ENCODE results near the gene ASIC3.

The ASIC3 gene

DNA sequence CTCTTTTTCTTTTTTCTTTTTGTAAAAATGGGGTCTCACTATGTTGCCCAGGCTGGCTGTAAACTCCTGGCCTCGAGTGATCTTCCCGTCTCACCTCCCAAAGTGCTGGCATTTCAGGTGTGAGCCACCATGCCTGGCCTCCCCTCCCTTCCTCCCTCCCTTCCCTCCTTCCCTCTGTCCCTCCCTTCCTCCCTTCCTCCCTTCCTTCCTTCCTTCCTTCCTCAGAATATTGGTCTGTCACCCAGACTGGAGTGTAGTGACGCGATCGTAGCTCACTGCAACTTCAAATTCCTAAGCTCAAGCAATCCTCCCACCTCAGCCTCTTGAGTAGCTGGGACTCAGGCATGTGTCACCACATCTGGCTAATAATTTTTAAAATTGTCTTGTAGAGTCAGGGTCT is 46.3 kb downstream of the ASIC3 start:
- no peak overlapping the region for H2AFZ ChIP-seq (ENCODE audit: low read length)
- H3K4me2 ChIP-seq (ENCODE audit: low read depth, low read length), result no peak overlapping the region
- no peak for DNase-seq
- no peaks in the 10 kb centered on the region for H3K36me3 ChIP-seq (replicated peaks; ENCODE audit: insufficient read depth, low read length)
- H3K4me3 ChIP-seq (ENCODE audit: low read length), result no peak overlapping the region
- H3K27me3 ChIP-seq (replicated peaks; ENCODE audit: insufficient read depth, low read length), result no peaks in the 10 kb centered on the region
- no peaks in the 10 kb centered on the region for H3K9me3 ChIP-seq (replicated peaks; ENCODE audit: insufficient read depth, low read length)
- H3F3A ChIP-seq (ENCODE audit: insufficient read depth, low read length), result no peaks in the 10 kb centered on the region
- peaks cover 15% of the 10 kb centered on the region; the same call in 1 of the 2 replicates for H4K20me1 ChIP-seq (ENCODE audit: insufficient read depth, low read length)
- H3K9me2 ChIP-seq (replicated peaks; ENCODE audit: insufficient read depth, low read length), result no peaks in the 10 kb centered on the region
- TF ChIP-seq EZH2 (optimal IDR thresholded peaks at IDR 0.05; ENCODE audit: low read depth, low read length) (no peak), EZH2phosphoT487 (IDR thresholded peaks at IDR 0.05; ENCODE audit: low read length) (no peak)
- TF ChIP-seq, protein P1, sequence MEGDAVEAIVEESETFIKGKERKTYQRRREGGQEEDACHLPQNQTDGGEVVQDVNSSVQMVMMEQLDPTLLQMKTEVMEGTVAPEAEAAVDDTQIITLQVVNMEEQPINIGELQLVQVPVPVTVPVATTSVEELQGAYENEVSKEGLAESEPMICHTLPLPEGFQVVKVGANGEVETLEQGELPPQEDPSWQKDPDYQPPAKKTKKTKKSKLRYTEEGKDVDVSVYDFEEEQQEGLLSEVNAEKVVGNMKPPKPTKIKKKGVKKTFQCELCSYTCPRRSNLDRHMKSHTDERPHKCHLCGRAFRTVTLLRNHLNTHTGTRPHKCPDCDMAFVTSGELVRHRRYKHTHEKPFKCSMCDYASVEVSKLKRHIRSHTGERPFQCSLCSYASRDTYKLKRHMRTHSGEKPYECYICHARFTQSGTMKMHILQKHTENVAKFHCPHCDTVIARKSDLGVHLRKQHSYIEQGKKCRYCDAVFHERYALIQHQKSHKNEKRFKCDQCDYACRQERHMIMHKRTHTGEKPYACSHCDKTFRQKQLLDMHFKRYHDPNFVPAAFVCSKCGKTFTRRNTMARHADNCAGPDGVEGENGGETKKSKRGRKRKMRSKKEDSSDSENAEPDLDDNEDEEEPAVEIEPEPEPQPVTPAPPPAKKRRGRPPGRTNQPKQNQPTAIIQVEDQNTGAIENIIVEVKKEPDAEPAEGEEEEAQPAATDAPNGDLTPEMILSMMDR (IDR thresholded peaks at IDR 0.05; ENCODE audit: low read length), result no peak
- peaks cover 95% of the 10 kb centered on the region for H3K79me2 ChIP-seq (ENCODE audit: low read length)
- no peak overlapping the region for H3K9ac ChIP-seq (ENCODE audit: low read length)
- H3K4me1 ChIP-seq (ENCODE audit: low read length), result no peaks in the 10 kb centered on the region
- no peak overlapping the region for H3K27ac ChIP-seq (ENCODE audit: low read length)

DNA sequence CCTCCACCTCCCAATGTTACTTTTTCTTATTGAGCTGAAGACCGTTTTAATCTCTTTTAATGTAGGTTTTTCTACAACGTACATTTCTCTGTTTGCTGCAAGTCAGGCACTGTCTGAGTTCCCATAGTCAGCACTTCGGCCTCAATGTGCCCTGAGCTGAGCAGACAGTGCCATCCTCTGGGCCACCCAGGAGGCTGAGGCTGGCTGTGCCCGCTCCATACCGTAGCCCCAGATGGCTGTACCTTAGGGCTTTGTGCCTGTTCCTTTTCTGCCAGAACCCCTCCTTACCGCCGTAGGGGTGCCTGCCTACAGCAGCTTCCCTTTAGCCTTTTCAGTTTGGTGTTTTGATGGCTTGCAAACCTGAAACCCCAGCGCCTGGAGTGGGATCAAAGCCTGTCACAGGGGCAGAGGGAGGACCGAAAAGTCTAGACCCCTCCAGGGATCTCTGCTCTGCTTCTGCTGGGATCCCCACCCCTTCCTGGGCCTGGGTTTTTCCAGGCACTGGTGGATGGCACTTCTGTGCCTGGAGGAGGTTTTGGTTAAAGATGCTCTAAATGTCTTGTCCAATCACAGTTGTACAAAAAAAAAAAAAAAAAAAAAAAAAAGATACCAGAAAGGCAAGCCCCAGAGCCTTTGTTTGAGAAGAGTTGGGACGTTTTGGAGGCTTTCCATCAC is 46.9 kb downstream of the ASIC3 start:
- Histone ChIP-seq H3K27me3 (replicated peaks; ENCODE audit: insufficient read depth, low read length) (no peaks in the 10 kb centered on the region), H3K9me3 (replicated peaks; ENCODE audit: insufficient read depth, low read length) (no peaks in the 10 kb centered on the region), H2AFZ (ENCODE audit: low read length) (no peak overlapping the region), H3K79me2 (ENCODE audit: low read length) (peaks cover 95% of the 10 kb centered on the region), H3K36me3 (replicated peaks; ENCODE audit: insufficient read depth, low read length) (no peaks in the 10 kb centered on the region), H3K9me2 (replicated peaks; ENCODE audit: insufficient read depth, low read length) (no peaks in the 10 kb centered on the region), H3K4me3 (ENCODE audit: low read length) (no peak overlapping the region), H3K4me2 (ENCODE audit: low read depth, low read length) (no peak overlapping the region), H3K27ac (ENCODE audit: low read length) (no peak overlapping the region), H3F3A (ENCODE audit: insufficient read depth, low read length) (no peaks in the 10 kb centered on the region), H4K20me1 (ENCODE audit: insufficient read depth, low read length) (0 out of 2 replicates have a peak, but pooled peaks cover 13% of the 10 kb centered on the region), H3K4me1 (ENCODE audit: low read length) (no peaks in the 10 kb centered on the region), H3K9ac (ENCODE audit: low read length) (no peak overlapping the region)
- TF ChIP-seq EZH2 (optimal IDR thresholded peaks at IDR 0.05; ENCODE audit: low read depth, low read length), result no peak
- no peak for TF ChIP-seq EZH2phosphoT487 (IDR thresholded peaks at IDR 0.05; ENCODE audit: low read length)
- TF ChIP-seq, protein P1 (IDR thresholded peaks at IDR 0.05; ENCODE audit: low read length), result no peak
- no peak for DNase-seq

GRCh38 chr7:151095828-151096475 is 47.6 kb downstream of the ASIC3 start:
- Histone ChIP-seq H3K9me2 (replicated peaks; ENCODE audit: insufficient read depth, low read length) (no peaks in the 10 kb centered on the region), H3K27me3 (replicated peaks; ENCODE audit: insufficient read depth, low read length) (no peaks in the 10 kb centered on the region), H3K27ac (ENCODE audit: low read length) (no peak overlapping the region), H3K4me1 (ENCODE audit: low read length) (no peaks in the 10 kb centered on the region), H3K36me3 (replicated peaks; ENCODE audit: insufficient read depth, low read length) (no peaks in the 10 kb centered on the region), H3K79me2 (ENCODE audit: low read length) (peaks cover 97% of the 10 kb centered on the region), H2AFZ (ENCODE audit: low read length) (no peak overlapping the region), H4K20me1 (ENCODE audit: insufficient read depth, low read length) (0 out of 2 replicates have a peak, but pooled peaks cover 13% of the 10 kb centered on the region), H3K9me3 (replicated peaks; ENCODE audit: insufficient read depth, low read length) (no peaks in the 10 kb centered on the region), H3F3A (ENCODE audit: insufficient read depth, low read length) (no peaks in the 10 kb centered on the region), H3K4me3 (ENCODE audit: low read length) (no peak overlapping the region), H3K4me2 (ENCODE audit: low read depth, low read length) (no peak overlapping the region), H3K9ac (ENCODE audit: low read length) (no peak overlapping the region)
- no peak for DNase-seq
- TF ChIP-seq, protein P1 (IDR thresholded peaks at IDR 0.05; ENCODE audit: low read length), result no peak
- TF ChIP-seq EZH2 (optimal IDR thresholded peaks at IDR 0.05; ENCODE audit: low read depth, low read length), result no peak
- TF ChIP-seq EZH2phosphoT487 (IDR thresholded peaks at IDR 0.05; ENCODE audit: low read length), result no peak

Measured in MM.1S (cell line).